Stimulated activated CD4-positive, alpha-beta T cell treated with anti-CD3 and anti-CD28 coated beads, TNF-alpha, amount 100 ng/mL, for 1 hour (primary cell): ENCODE data around the gene SULT1C3.
"Not testable (repeated sequence)": the region's sequence is repeated elsewhere in the genome, so short reads cannot be mapped to it uniquely, and the experiment has no call there.

Experiments used
- DNase-seq, 3 donors: peaks; one replicate each; pipeline ENCODE4 v3.0.0-alpha.2; 2020; ENCODE audit warnings: low read depth in 3 of 3, low spot score in 1 of 3

The SULT1C3 gene

DNA sequence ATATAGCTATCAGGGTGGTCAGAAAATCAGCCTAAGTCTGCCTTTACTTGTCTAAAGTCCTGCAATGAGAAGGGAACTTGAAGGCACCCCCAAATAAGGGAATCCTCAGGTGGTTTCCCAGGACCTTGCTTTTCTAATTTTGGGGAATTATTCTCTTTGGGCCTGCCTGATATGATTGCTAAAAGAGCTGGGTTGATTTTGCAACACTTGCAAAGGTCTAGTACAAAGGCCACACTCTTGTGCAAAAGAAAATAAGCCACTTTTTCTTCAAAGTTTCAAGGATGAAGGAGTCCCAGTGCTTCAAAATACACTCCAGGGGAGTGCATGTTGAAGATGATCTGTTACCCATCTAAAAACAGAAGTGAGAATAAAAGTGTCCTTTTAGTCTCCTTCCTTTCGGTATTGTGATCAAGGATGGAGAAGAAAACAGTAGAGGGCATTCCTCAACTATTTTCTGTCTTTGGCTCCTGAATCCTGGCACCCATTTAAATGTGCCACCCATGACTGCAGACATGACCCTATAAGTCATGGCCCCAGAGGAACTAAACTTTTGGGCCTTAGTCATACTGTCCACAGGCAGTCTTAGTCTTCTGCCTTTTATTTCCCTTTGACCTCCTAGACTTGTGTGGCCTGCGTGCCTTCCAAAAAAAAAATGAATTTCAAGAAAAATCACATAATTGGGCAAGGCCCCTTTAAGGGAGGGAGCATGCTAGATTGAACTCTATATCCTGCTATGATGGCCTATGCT is 5.1 kb downstream of the SULT1C3 start:
- DNase-seq, result no peak

DNA sequence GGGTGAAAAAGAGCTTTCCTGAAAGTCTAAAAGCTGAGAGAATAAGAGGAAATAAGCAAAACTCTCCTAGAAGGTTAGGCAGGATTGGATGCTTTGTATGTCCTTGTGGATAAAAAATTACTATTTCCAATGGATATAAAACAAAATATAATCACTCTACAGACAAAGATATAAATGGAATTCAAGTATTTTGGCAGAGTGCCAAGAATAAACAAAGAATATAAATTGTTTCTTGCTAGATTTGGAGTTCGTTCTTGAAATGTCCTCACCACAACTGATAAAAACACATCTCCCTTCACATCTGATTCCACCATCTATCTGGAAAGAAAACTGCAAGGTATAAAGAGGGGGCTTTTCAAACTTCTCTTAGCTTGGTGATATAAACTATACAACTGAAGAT is 13.3 kb downstream of the SULT1C3 start:
- no peak for DNase-seq

DNA sequence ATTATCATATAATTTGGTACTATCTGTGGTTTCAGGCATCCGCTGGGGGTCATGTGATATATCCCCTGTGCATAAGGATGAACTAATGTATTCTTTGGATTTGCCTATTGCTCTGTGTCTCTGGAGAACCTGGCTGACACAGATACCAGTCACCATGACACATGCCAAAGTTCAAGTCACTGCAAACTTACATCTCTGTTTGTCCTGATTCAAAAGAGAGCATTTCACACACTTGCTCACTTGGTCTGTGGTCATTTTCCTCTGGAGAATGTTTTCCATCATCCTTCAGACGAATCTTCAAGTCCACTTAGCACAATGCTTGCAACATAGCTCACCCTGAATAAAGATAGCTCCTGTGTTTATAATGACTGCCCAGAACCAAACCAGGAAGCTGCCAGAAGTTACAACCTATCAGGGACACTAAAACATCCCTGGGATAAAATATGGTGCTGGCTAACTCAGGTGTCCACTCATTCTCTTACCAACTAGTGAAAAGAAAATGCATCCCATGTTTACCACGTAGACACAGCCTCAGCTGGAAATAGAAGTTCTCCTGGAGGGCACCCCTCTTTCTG is 18.1 kb downstream of the SULT1C3 start:
- no peak for DNase-seq

DNA sequence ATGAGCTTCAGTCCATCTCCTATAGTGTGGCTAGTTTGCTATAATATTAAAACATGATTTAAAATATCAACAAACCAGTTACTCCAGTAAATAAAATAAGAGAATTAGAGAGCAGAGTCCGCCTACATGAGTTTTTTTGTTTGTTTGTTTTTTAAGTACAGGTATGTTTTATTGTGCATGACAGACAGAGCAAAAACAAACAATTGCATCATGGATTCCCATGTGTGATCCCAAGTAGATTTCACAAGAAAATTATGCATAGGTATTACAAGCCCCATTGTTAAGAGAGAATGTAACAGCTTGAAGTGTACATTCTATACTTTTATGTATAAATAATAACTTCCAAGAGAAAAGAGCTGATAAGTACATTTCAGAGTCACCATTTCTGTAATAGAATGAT is 21.0 kb downstream of the SULT1C3 start:
- no peak for DNase-seq

DNA sequence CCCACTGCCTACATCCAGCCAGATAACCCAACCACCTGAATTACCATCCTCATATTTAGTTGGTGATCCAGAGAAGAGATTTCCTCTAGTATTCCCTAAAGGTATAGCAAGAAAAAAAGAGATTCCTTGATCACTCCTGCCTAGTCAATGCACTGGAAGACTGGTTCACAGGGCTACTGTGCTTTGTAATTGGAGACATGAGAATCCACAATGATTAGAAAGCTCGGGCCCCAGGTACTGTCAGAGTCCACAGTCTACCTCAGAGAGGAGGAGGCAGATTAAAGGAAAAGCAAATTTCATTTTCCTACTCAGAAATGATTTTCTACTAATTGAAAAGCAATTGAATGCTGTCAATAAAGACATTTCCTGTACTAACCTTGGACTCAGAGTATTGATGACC is 22.3 kb downstream of the SULT1C3 start:
- no peak for DNase-seq

DNA sequence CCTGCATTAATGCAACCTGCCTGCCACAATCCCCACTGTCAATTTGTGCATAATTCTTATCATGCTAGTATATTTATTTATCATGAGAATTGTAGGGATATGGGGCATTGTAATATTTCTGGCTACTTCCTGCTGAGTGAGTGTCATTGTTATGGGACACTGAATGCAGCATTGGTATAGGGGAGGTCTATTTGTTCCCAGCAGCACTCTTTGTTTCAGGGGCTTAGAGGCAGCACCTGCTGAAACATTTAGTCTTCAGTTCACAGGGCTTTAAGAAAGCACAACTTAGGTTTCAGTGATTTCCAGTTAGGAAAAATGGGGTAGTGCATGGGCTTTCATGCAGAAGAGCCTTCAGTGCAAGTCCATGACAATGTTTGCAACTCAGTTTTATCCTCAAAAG is 23.6 kb downstream of the SULT1C3 start:
- DNase-seq, result no peak

DNA sequence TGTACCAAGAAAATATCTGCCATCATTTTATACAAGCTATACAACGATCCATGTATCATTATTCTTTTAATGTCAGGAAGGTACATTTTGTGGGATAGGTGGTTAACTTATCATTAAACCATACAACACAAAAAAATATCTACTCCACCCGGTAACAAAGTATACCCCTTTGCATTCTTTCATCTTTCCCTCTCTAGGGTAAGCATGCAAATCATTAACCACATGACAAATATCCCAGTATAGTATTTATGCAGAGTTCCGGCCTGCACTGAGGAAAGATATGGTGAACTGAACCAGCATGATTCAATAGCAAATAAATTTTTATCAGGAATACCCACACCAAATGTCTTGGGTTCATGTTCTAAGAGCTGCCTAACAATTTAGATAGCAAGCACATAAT is 26.4 kb downstream of the SULT1C3 start:
- DNase-seq, result no peak

DNA sequence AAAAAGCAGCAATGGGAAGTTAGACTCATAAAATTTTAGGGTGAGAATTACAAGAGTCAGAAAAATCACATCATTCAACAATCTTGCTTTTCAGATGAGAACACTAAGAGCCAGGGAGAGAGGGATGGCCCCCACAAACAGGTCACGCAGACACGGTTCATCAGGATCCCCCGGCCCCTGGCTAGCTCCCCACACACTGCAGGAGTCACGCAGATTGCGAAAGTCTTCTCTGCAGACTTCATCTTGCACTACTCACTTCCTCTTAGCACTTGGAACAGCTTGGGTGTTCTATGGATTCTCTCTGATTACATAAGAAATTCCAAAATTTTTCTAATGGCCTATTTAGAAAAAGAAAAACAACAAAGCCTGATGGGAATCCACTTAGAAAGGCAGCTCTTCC is 27.3 kb downstream of the SULT1C3 start:
- no peak for DNase-seq

DNA sequence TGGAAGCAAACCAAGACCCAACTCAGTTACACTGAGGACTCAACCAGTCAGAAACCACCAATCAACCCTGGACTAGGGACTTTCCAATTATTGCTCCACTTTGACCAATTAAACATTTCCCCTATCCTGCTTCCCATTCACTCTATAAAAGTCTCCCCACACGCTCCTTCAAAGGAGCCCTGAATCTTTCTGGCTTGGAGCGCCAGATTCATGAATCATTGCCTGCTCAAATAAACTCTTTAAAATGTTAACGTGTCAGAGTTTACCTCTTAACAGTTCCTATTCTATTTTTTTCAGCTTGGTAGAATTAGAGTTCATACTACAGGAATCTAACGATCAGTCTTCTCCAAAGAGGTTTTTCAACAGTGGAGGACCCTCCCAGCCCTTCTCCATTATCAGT is 28.2 kb downstream of the SULT1C3 start:
- DNase-seq, result no peak

DNA sequence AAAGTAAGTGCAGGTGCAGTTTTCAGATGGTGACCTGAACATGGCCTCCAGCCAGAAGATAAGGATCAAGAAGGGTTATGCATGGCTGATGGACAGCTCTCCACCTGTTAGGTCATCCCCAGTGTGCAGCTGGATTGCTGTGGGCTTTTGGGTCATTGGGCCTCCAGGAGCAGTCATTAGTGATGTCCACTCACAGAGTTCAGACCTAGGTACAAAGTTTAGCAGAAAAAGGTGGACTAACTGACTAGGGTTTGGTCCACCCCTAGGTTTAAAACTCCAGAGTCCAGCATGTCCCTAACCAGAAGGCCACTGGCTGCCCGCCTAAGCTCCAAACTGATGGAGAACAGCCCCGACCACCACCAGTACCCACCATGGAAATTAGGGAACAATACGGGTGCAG is 30.6 kb downstream of the SULT1C3 start:
- no peak for DNase-seq

DNA sequence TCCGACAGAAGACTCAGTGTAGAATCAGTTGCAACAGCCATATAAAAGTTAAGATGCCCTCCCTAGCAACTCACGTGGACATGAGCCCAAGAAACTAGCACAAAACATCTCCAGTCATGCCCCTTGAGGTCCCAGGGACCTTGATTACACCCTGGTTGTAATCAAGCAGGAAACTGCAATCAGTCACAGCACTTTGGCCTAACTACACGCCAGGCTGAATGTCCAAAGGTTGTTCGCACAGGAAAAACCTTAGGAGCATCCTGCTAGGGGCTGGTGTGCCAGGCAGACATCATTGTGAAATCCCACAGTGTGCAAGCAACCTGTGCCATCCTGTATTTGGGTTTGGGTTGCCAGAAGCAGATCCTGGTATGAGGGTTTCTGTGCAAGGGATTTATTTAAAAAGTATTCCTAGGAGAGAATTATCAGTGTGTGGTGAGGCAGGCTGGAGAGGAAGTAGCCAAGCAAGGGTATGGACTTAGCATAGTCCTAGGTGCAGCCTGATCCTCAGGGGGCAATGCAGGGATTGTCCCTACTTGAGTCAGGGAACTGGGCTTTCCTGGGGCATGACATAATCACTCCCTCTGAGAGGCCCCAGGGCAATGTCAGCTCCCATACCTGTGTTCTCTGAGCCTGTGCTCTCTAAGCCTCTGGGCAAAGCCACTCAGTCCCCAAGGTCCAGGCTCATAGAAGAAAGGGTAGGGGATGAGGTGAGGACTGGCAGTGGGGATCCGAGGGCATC is 31.2 kb downstream of the SULT1C3 start:
- DNase-seq, result no peak

DNA sequence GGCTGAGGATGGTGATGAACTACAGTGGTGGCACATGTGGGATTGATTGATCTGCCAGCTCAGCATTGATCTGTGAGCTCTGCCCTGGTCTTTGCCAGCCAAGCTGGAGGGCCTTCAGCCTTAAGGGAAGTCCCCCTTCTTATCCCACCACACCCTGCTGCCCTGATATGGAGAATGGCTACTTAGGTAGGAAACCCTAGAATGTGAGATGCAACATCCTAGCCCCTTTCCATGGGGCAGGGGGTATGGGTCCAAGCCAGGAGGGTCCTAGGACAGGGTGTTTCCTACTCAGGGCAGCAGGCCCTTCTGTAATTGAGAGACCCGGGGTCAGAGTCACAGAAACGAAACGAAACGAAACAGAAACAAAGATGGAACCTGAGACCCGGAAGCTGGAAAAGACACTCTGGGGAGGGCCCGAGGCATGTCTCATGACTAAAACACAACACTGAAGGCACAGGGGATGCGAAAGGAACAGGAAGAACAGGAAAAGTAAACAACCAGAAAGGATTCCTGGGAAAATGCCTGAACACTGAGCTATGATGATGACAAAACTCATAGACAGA is 32.0 kb downstream of the SULT1C3 start:
- no peak for DNase-seq

DNA sequence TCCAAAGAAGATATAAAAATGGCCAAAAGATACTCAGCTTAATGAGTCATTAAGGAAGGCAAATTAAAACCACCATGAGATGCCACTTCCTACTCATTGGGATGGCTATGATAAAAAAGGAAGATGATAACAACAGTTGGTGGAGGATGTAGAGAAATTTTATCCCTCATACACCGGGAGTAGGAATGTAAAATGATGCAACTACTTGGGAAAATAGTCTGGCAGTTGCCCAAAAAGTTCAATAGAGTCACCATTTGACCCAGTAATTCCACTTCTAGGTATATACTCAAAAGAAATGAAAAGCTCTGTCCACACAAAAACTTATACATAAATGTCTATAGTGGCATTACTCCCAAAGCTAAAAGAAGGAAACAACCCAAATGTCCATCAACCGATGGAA is 38.9 kb downstream of the SULT1C3 start:
- DNase-seq, result no peak

DNA sequence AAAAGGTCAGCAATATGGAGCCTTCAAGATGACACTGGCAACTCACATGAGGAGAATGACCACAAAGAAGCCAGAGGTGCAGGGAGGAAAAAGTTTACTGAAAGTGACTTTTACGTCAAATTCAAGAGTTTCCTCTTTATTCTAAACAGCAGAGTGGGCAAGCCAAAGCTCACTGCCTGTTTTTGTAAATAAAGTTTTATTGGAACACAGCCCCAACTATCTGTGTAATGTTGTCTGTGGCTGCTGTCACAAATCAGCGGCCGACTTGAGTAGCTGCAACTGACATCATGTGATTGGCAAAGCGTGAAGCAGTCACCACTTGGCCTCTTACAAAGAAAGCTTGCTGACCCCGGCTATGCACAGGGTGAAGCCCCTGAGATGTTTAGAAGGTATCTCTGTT is 39.7 kb downstream of the SULT1C3 start:
- no peak for DNase-seq

DNA sequence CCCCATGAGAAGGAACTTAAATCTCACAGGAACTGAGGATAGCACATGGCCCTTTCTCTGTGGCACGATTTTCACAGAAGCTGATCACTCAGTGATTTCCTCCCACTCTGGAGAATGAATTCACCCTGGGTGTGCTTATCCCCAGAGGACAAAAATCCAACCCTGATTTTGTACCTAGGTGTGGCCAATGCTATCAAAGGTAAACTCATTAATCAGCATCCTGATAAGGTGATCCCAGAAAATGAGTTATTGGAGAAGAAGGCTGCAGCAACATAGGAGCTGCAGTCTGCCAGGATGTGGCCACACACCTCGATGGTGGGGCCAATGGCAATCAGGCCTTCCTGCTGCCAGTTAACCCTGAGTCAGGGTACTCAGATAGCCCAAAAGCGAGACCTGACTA is 40.7 kb downstream of the SULT1C3 start:
- no peak for DNase-seq

DNA sequence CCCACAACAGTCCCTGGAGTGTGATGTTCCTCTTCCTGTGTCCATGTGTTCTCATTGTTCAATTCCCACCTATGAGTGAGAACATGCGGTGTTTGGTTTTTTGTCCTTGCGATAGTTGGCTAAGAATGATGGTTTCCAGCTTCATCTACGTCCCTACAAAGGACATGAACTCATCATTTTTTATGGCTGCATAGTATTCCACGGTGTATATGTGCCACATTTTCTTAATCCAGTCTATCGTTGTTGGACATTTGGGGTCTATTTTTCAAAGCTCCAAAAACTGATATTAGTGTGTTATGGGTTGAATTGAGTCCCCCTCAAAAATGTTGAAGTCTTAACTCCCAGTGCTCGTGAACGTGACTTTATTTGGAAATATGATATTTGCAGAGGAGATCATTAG is 44.8 kb downstream of the SULT1C3 start:
- not testable (repeated sequence) for DNase-seq

DNA sequence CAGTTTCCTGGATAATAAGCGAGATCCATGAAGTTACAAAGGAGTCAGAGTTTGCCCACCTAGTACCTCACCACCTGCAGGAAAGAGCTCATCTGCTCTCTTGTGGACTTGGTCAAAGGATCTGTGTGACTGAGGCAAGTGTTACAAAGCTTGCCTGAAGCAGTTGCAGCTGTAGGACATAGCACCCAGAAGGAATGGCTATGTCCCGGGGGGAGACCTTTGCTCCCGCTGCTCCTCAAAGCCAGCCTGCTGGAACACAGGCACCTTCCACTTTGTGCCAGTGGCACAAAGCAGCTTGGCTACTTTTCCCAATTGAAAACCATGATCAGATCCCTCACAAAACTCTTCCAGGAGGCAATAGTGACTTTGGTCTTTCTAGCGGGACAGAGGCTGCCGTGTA is 45.8 kb downstream of the SULT1C3 start:
- DNase-seq, result no peak

DNA sequence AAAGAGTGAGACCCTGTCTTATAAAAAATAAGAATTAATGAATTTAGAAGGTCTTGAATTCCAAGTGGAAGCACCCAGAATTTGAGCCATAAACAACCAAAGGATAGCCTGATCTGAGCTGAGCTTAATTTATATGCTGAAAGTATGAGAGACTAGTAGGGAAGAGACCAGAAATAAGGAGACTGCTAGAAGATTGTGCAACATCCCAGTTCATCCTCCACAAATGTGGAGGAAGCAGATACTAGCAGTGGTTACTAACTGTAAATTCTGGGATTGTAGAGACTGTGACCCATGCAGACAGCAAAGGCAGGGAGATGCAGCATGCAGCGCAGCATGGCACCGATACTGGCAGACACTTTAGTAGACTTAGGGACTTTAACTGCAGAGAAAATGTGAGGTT is 47.4 kb downstream of the SULT1C3 start:
- DNase-seq, result no peak

DNA sequence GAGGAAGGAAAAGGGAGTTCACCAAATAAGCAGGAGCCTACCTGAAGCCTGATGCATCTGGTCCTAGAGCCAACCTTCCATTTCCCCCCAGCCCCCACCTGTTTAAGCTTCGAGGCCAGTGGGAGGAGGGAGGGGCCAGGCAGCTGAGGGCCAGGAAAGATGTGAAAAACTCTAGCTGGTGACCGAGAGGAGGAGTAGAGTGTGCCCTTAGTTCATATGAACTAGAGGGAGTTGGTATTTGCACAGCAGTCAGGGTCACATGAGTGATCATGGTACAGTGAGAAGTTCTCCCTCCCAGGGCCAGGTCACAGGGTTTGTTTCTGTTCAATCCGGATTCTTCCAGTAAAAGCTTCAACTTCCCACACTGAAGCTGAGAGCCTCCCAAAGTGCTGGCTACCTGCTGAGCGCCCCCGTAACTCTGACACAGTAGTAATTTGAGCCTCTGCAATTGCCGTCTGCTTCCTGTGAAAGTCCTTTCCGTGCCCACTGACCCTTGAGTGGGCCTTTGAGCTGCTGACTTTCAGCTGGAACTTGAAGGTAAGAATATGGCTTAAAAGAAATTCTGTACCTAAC is 48.9 kb downstream of the SULT1C3 start, which contains the start of gene SULT1C2:
SULT1C2 (plus strand) TSS at position 362 of the 573 bp plus-strand sequence. CDS start 4,773 bp downstream, outside the sequence.
- no peak for DNase-seq

DNA sequence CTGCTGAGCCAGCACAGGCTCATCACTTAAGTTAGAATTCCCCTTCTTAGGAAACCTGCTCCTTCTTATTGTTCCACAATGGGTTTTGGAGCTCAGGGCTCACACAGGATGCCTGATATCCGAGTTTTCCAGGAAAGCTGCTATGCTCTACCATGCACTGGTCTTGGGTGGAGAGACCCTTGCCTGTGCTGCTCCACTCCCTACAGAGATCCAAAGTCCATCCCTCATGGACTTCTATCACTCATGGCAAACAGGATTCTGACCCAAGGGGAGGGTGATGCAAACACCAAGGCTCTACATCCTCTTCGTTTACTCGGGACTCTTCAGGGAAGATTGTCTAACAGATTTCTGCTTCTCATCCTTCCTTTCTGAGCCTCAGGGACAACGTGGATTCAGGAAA is 54.1 kb downstream of the SULT1C3 start:
- no peak for DNase-seq

DNA sequence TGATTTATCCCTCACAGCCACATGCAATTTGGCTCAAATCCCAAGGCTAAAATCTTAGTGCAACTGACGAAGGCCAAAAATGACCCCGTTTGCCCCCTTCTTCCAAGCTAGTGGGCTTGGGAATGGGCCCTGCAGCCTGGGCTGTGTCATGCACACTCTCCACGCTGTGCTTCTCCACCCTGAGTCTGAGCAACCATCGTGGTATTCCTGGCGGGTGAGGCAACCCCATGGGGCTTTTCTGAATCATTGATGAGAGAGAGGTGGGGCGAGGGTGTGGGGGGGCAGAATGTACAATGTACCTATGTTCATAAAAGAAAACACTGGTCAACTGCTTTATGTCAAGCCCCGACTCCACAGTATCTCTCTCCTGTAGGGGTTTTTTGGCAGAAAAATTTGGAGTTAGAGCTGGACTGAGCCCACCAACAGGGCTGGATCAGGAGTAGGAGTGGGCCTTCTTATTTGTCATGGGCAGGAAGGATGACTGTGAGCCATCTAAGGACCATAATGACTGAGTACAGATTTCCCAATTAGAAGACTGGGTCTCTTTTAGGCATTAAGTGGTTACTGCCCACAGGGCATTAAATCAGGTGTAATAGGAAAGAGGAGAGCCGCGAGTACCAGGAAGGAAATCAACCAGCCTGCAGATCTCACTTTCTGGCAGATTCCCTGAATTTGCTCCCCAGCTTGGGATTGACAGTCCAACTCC is 57.8 kb downstream of the SULT1C3 start:
- no peak for DNase-seq
